CD8-positive, alpha-beta memory T cell (primary cell): ENCODE measurements around the gene ASB12. TPM values are rescaled to one million over a fixed set of nuclear protein-coding genes. Genes with fewer than 3 reads are reported as not detected.

Source experiments
- CTCF ChIA-PET: fragments of 350-600 bp; sonication (Branson Sonifier 250); formaldehyde crosslinking; loops from one replicate; lab custom pipeline; 2021; ENCODE audit warnings: antibody characterized with exemption; lab: Charles Lee
- POLR2A ChIA-PET: fragments of 350-600 bp; sonication (Branson Sonifier 250); formaldehyde crosslinking; loops from one replicate; lab custom pipeline; 2021; ENCODE audit warnings: antibody characterized with exemption; lab: Charles Lee
- DNase-seq, 5 donors: peaks; one replicate each; pipeline versions ENCODE4 v3.0.0 to v3.0.0-alpha.2; 2020 to 2022; ENCODE audit warnings: mixed read lengths in 1 of 5
- H3K27ac ChIP-seq: one replicate; pipeline ENCODE4 v1.7.0; 2013; ENCODE audit warnings: low read depth, mild to moderate bottlenecking, low read length, moderate library complexity
- H3K27me3 ChIP-seq: 2 replicates; pipeline ENCODE4 v1.7.0; 2013; ENCODE audit warnings: low read length, mild to moderate bottlenecking; ENCODE audit not compliant: insufficient read depth, poor library complexity, severe bottlenecking
- H3K36me3 ChIP-seq: 2 replicates; pipeline ENCODE4 v1.7.0; 2013; ENCODE audit warnings: mild to moderate bottlenecking, low read length, moderate library complexity; ENCODE audit not compliant: insufficient read depth
- H3K4me1 ChIP-seq: 2 replicates; pipeline ENCODE4 v1.7.0; 2013; ENCODE audit warnings: mild to moderate bottlenecking, low read length, moderate library complexity; ENCODE audit not compliant: insufficient read depth
- H3K4me3 ChIP-seq: 2 replicates; pipeline ENCODE4 v1.7.0; 2013; ENCODE audit warnings: mild to moderate bottlenecking, low read length
- H3K9me3 ChIP-seq: 2 replicates; pipeline ENCODE4 v1.7.0; 2013; ENCODE audit warnings: mild to moderate bottlenecking, low read length
- H3K27ac Mint-ChIP-seq, 8 donors: one replicate each; pipeline ENCODE4 v1.8.0; 2020 to 2021; ENCODE audit warnings: mixed read lengths in 8 of 8, mild to moderate bottlenecking in 6 of 8, inconsistent platforms in 3 of 8, moderate library complexity in 3 of 8
- H3K27me3 Mint-ChIP-seq, 2 donors: one replicate each; pipeline ENCODE4 v1.8.0; 2020 to 2021; ENCODE audit warnings: mixed read lengths in 2 of 2, mild to moderate bottlenecking in 1 of 2, moderate library complexity in 1 of 2
- H3K36me3 Mint-ChIP-seq, 3 donors: one replicate each; pipeline ENCODE4 v1.8.0; 2020 to 2021; ENCODE audit warnings: mixed read lengths in 3 of 3, inconsistent platforms in 1 of 3, mild to moderate bottlenecking in 1 of 3
- H3K4me1 Mint-ChIP-seq, 3 donors: one replicate each; pipeline ENCODE4 v1.8.0; 2020 to 2021; ENCODE audit warnings: mixed read lengths in 3 of 3, inconsistent platforms in 1 of 3, mild to moderate bottlenecking in 1 of 3
- H3K4me3 Mint-ChIP-seq, 7 donors: one replicate each; pipeline ENCODE4 v1.8.0; 2020 to 2021; ENCODE audit warnings: mixed read lengths in 7 of 7, mild to moderate bottlenecking in 6 of 7, moderate library complexity in 4 of 7, inconsistent platforms in 2 of 7
- H3K9me3 Mint-ChIP-seq, 5 donors: one replicate each; pipeline ENCODE4 v1.8.0; 2020 to 2022; ENCODE audit warnings: mixed read lengths in 5 of 5, mild to moderate bottlenecking in 3 of 5, moderate library complexity in 2 of 5, inconsistent platforms in 1 of 5
- polyA plus RNA-seq: library from polyadenylated mRNA; unstranded; fragments of 300-500 nt; fragmentation: Illumina TruSeq; gene quantifications from one replicate; pipeline ENCODE4 v1.2.3, GENCODE V29; 2021
- total RNA-seq, 2 experiments: library from RNA; stranded (reverse); gene quantifications; one replicate each; pipeline ENCODE4 v1.2.3, GENCODE V29; 2021

The ASB12 gene
- total and polyA plus RNA-seq, 3 experiments from 2014 or later: not detected

- no peaks in the 10 kb centered on the region for H3K9me3 Mint-ChIP-seq
- Histone ChIP-seq H3K4me3 (no peak overlapping the region), H3K9me3 (no peaks in the 10 kb centered on the region), H3K27ac (no peak overlapping the region), H3K36me3 (no peaks in the 10 kb centered on the region), H3K27me3 (no peaks in the 10 kb centered on the region), H3K4me1 (no peaks in the 10 kb centered on the region)
- no peak for DNase-seq
- H3K27me3 Mint-ChIP-seq: no peaks in the 10 kb centered on the region
- no peak overlapping the region for H3K27ac Mint-ChIP-seq
- H3K4me1 Mint-ChIP-seq: no peaks in the 10 kb centered on the region
- CTCF ChIA-PET: no interaction called here
- no peak overlapping the region for H3K4me3 Mint-ChIP-seq
- no peaks in the 10 kb centered on the region for H3K36me3 Mint-ChIP-seq
- POLR2A ChIA-PET: no interaction called here
These were observed 53.5 kb downstream of the ASB12 start for GRCh38 chrX:64176876-64177275.

Other genes with a start within 250 kb of the ASB12 start
- gene AMER1, start 24.9 kb downstream of the ASB12 start, total RNA-seq: 1 to 10 TPM; 3.8 to 4.0 TPM
- gene AMER1, start 24.9 kb downstream of the ASB12 start, polyA plus RNA-seq: 0.13 TPM
- gene MTMR8, start 164.8 kb upstream of the ASB12 start, total RNA-seq: 1 to 10 TPM; 4.7 to 4.9 TPM
- gene MTMR8, start 164.8 kb upstream of the ASB12 start, polyA plus RNA-seq: 4.7 TPM